ENCODE measurements around the gene R3HDM1. TPM values are rescaled to one million over a fixed set of nuclear protein-coding genes. Genes with fewer than 3 reads are reported as not detected.

The R3HDM1 gene
- total RNA-seq, 4 donors from 2014 or later: 13.1 to 56.6 (median 19.6) TPM

DNA sequence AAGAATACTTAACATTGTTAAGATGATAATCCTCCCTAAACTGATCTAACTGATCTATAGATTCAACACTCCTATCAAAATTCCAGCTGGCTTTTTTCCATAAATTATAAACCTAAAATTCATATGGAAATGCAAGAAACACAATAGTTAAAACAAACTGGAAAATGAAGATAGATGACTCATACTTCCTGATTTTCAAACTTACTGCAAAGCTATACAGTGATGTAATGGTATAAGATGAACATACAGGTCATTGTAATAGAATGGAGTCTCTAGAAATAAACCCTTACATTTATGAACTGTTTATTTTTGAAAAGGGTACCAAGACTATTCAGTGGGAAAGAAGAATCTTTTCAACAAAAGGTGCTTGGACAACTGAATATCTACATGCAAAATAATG lies 242.6 kb downstream of the R3HDM1 start:
- Histone ChIP-seq H3K4me3 (no peak overlapping the region), H3K4me1 (peaks cover 0 to 4% (median 0%) of the 10 kb centered on the region in 4 donors), H3K27me3 (no peaks in the 10 kb centered on the region), H3K9me3 (no peaks in the 10 kb centered on the region), H3K36me3 (peaks cover 77 to 98% (median 91%) of the 10 kb centered on the region in 4 donors), H3K27ac (replicated peaks in 1 of 4) (no peak overlapping the region)
- no peak for DNase-seq (ENCODE audit: extremely low spot score)
- intact Hi-C loops (cut with DNase I): no loop called here
- TF ChIP-seq POLR2AphosphoS5 (IDR thresholded peaks at IDR 0.05) (no peak), POLR2A (IDR thresholded peaks at IDR 0.05; ENCODE audit: low read depth) (no peak), CTCF (IDR thresholded peaks at IDR 0.05) (no peak), EP300 (IDR thresholded peaks at IDR 0.05) (no peak)

Small RNAs within 50 kb of the gene (small RNA-seq; reads per million reads assigned to genes)
- 9.6 to 12.0 (median 11.9) reads per million in 3 donors for gene MIR128-1
- gene RNU6-512P: 0 reads per million in 3 donors

Other genes starting within 250 kb of the R3HDM1 start
- gene ZRANB3, start 266 bp upstream of the R3HDM1 start, total RNA-seq: 1 to 10 TPM; 1.8 to 4.6 (median 2.9) TPM
- 10 to 100 TPM; 45.5 to 54.4 (median 51.1) TPM for gene UBXN4, start 210.4 kb downstream of the R3HDM1 start, total RNA-seq

All from esophagus muscularis mucosa (tissue), 4 donors.